ENCODE results near the gene TERF2IP.

TERF2IP gene

GRCh38 chr16:75644240-75645012, 3.1 kb upstream of the TERF2IP start:
- Histone ChIP-seq H3K27me3 (replicated peaks; ENCODE audit: control insufficient read depth, insufficient read depth, low read length) (no peaks in the 10 kb centered on the region), H3K36me3 (ENCODE audit: control insufficient read depth, insufficient read depth, low read length) (peaks cover 21% of the 10 kb centered on the region), H3K4me3 (replicated peaks; ENCODE audit: low read depth, low read length) (no peak overlapping the region)
- DNase-seq (ENCODE audit: extremely low read depth, insufficient read length) = no peak
- TF ChIP-seq CTCF (IDR thresholded peaks at IDR 0.05; ENCODE audit: insufficient read depth, low read length, poor library complexity, severe bottlenecking) = no peak

DNA sequence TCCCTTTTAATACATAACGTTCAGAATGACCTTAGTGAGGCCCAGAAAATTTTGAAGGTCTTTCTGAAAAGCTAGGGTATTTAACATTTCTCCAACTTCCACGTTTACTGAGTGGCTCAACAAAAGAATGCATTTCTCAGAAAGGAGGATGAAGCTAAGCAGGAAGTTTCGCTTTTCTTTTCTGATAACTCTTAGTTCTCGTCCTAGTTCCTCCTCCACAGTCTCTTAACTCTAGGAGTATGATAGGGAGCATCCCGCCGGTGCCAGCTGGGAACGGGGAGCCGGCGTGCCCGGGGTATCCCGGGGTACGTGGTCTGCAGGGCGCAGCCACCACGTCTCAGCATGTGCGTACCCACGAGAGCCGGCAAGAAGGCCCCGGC, 471 bp upstream of the TERF2IP start:
- peaks cover 10% of the 10 kb centered on the region for H3K36me3 ChIP-seq (ENCODE audit: control insufficient read depth, insufficient read depth, low read length)
- no peaks in the 10 kb centered on the region for H3K27me3 ChIP-seq (replicated peaks; ENCODE audit: control insufficient read depth, insufficient read depth, low read length)
- no peak for TF ChIP-seq CTCF (IDR thresholded peaks at IDR 0.05; ENCODE audit: insufficient read depth, low read length, poor library complexity, severe bottlenecking)
- H3K4me3 ChIP-seq (replicated peaks; ENCODE audit: low read depth, low read length) = peak overlapping the region; percentile 93
- no peak for DNase-seq (ENCODE audit: extremely low read depth, insufficient read length)

DNA sequence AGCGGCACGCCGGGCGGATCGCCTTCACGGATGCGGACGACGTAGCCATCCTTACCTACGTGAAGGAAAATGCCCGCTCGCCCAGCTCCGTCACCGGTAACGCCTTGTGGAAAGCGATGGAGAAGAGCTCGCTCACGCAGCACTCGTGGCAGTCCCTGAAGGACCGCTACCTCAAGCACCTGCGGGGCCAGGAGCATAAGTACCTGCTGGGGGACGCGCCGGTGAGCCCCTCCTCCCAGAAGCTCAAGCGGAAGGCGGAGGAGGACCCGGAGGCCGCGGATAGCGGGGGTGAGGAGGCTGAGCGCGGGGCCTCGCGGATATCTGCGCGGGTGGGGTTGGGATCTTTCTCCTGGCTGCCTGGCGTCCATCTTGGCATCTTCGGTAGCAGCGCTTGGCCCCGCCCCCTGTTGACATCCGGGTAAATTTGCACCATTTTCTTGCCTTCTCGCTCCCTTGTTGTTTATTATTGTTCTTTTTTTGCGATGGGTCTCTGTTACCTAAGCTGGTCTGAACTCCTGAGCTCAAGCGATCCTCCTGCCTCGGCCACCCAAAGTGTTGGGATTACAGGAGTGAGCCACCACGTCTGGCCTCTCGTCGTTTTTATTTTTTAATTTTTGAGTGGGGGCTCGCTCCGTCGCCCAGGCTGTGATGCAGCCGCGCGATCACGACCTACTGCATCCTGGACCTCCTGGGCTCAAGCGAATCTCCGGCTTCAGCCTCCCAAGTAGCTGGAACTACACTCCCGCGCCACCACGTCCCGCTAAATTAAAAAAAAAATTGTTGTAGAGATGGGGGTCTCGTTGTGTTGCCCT, 898 bp downstream of the TERF2IP start:
- peak overlapping the region; percentile 93 for H3K4me3 ChIP-seq (replicated peaks; ENCODE audit: low read depth, low read length)
- H3K36me3 ChIP-seq (ENCODE audit: control insufficient read depth, insufficient read depth, low read length) = peaks cover 7% of the 10 kb centered on the region
- peak; percentile 80 for DNase-seq (ENCODE audit: extremely low read depth, insufficient read length)
- no peaks in the 10 kb centered on the region for H3K27me3 ChIP-seq (replicated peaks; ENCODE audit: control insufficient read depth, insufficient read depth, low read length)
- no peak for TF ChIP-seq CTCF (IDR thresholded peaks at IDR 0.05; ENCODE audit: insufficient read depth, low read length, poor library complexity, severe bottlenecking)

DNA sequence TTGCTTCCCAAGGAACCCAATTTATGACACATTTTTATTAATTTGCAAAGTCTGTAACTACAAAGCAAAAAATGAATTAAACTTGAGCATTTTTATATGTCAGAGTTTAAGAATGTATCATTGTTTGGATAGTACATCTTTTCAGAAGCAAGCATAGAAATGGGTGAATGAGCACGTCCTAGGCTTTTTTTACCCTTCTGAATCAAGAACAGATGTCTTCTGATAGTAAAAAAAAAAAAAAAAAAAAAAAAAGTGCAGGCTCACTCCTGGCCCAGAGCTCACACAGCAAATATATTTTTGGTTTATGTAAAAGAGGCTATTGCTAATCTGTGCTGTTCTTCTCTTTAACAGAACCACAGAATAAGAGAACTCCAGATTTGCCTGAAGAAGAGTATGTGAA, 6.3 kb downstream of the TERF2IP start:
- H3K36me3 ChIP-seq (ENCODE audit: control insufficient read depth, insufficient read depth, low read length) = peaks cover 11% of the 10 kb centered on the region
- H3K4me3 ChIP-seq (replicated peaks; ENCODE audit: low read depth, low read length) = no peak overlapping the region
- H3K27me3 ChIP-seq (replicated peaks; ENCODE audit: control insufficient read depth, insufficient read depth, low read length) = no peaks in the 10 kb centered on the region
- no peak for TF ChIP-seq CTCF (IDR thresholded peaks at IDR 0.05; ENCODE audit: insufficient read depth, low read length, poor library complexity, severe bottlenecking)
- no peak for DNase-seq (ENCODE audit: extremely low read depth, insufficient read length)

GRCh38 chr16:75658175-75658574, 10.6 kb downstream of the TERF2IP start:
- TF ChIP-seq CTCF (IDR thresholded peaks at IDR 0.05; ENCODE audit: insufficient read depth, low read length, poor library complexity, severe bottlenecking) = no peak
- Histone ChIP-seq H3K27me3 (replicated peaks; ENCODE audit: control insufficient read depth, insufficient read depth, low read length) (no peaks in the 10 kb centered on the region), H3K36me3 (ENCODE audit: control insufficient read depth, insufficient read depth, low read length) (peaks cover 15% of the 10 kb centered on the region)

More at GRCh38 chr16:75658175-75658574, 10.6 kb downstream of the TERF2IP start:
- H3K4me3 ChIP-seq (replicated peaks; ENCODE audit: low read depth, low read length) = no peak overlapping the region
- no peak for DNase-seq (ENCODE audit: extremely low read depth, insufficient read length)
